HL-60 (cell line): ENCODE results near the gene OR2M3.

Source experiments
- CTCF ChIP-seq: IDR thresholded peaks from one replicate; pipeline ENCODE4 v1.5.1; 2011; ENCODE audit warnings: low read length, control low read depth, inconsistent platforms; ENCODE audit not compliant: insufficient read depth
- GABPA ChIP-seq: IDR thresholded peaks from 2 replicates; pipeline ENCODE4 v1.6.1; 2012; ENCODE audit warnings: low read depth
- POLR2AphosphoS5 ChIP-seq: IDR thresholded peaks from 2 replicates; pipeline ENCODE4 v1.6.1; 2012; ENCODE audit warnings: low read depth
- REST ChIP-seq: IDR thresholded peaks from 2 replicates; pipeline ENCODE4 v1.6.1; 2012; ENCODE audit warnings: low read depth; ENCODE audit not compliant: insufficient replicate concordance

GRCh38 chr1:248196965-248197364, at the start of gene OR2M3:
- TF ChIP-seq CTCF (no peak), REST (no peak), POLR2AphosphoS5 (no peak), GABPA (no peak)
